PC-9 (cell line): ENCODE measurements around the gene RHOF. TPM values are rescaled to one million over a fixed set of nuclear protein-coding genes. Genes with fewer than 3 reads are reported as not detected.

ENCODE experiments used
- BruUV-seq: library from RNA; stranded (reverse); fragments of 400-500 nt; replicated peaks from 2 replicates; lab custom pipeline; 2021; lab: Mats Ljungman, UMichigan
- CTCF ChIA-PET: fragments of 300-600 bp; sonication (Branson Sonifier 250); formaldehyde crosslinking; loops from one replicate; lab custom pipeline; 2022; ENCODE audit warnings: antibody characterized with exemption; lab: Charles Lee
- POLR2A ChIA-PET: fragments of 300-600 bp; sonication (Branson Sonifier 250); formaldehyde crosslinking; loops from one replicate; lab custom pipeline; 2022; ENCODE audit warnings: antibody characterized with exemption; ENCODE audit not compliant: unreplicated experiment; lab: Charles Lee
- DNase-seq, 2 experiments: peaks; one replicate each; pipeline versions ENCODE4 v3.0.0 to v3.0.0-alpha.2; 2015 to 2022; ENCODE audit warnings: mixed read lengths in 1 of 2
- H2AFZ ChIP-seq: fragments of 200-600 bp; sonication (generic); 2 replicates; pipeline ENCODE4 v1.8.1; 2017; ENCODE audit warnings: antibody characterized with exemption
- H3F3A ChIP-seq: fragments of 200-600 bp; sonication (generic); 2 replicates; pipeline ENCODE4 v1.8.1; 2017; ENCODE audit warnings: antibody characterized with exemption, mild to moderate bottlenecking, low read depth; ENCODE audit not compliant: insufficient read depth
- H3K27ac ChIP-seq: fragments of 200-600 bp; sonication (generic); 2 replicates; pipeline ENCODE4 v1.6.1; 2016; ENCODE audit warnings: mixed run types
- H3K27me3 ChIP-seq: fragments of 200-600 bp; sonication (generic); 2 replicates; pipeline ENCODE4 v1.6.1; 2016; ENCODE audit warnings: low read depth, mixed run types; ENCODE audit not compliant: insufficient read depth
- H3K36me3 ChIP-seq: fragments of 200-600 bp; sonication (generic); 2 replicates; pipeline ENCODE4 v1.6.1; 2016; ENCODE audit warnings: low read depth, mixed run types
- H3K4me1 ChIP-seq: fragments of 200-600 bp; sonication (generic); replicated peaks from 2 replicates; pipeline ENCODE4 v1.6.1; 2016; ENCODE audit warnings: mixed run types; ENCODE audit not compliant: insufficient read depth
- H3K4me2 ChIP-seq: fragments of 200-600 bp; sonication (generic); 2 replicates; pipeline ENCODE4 v1.6.1; 2017; ENCODE audit warnings: mixed run types
- H3K4me3 ChIP-seq: fragments of 200-600 bp; sonication (generic); 2 replicates; pipeline ENCODE4 v1.6.1; 2016; ENCODE audit warnings: mixed run types
- H3K79me2 ChIP-seq: fragments of 200-600 bp; sonication (generic); 2 replicates; pipeline ENCODE4 v1.6.1; 2017; ENCODE audit warnings: low read depth, mixed run types
- H3K9me2 ChIP-seq: fragments of 200-600 bp; sonication (generic); 2 replicates; pipeline ENCODE4 v1.8.1; 2017; ENCODE audit warnings: mild to moderate bottlenecking; ENCODE audit not compliant: insufficient read depth
- H3K9me3 ChIP-seq: fragments of 200-600 bp; sonication (generic); 2 replicates; pipeline ENCODE4 v1.8.1; 2016; ENCODE audit warnings: low read depth; ENCODE audit not compliant: insufficient read depth
- H4K20me1 ChIP-seq: fragments of 200-600 bp; sonication (generic); 2 replicates; pipeline ENCODE4 v1.8.1; 2017; ENCODE audit not compliant: insufficient read depth
- CTCF ChIP-seq: fragments of 200-600 bp; sonication (generic); conservative IDR thresholded peaks from 2 replicates; pipeline ENCODE4 v1.6.1; 2017; ENCODE audit warnings: mixed run types, antibody characterized with exemption, mild to moderate bottlenecking, moderate library complexity
- EZH2 ChIP-seq: fragments of 200-600 bp; sonication (generic); IDR thresholded peaks from 2 replicates; pipeline ENCODE4 v1.8.0; 2017; ENCODE audit warnings: antibody characterized with exemption, low read depth
- intact Hi-C: fragments of 100-400 bp; cut with micrococcal nuclease; formaldehyde crosslinking; loops from one replicate; pipeline ENCODE4 v1.10.0; 2022; ENCODE audit not compliant: unreplicated experiment
- total RNA-seq: library from RNA; stranded (reverse); gene quantifications from 2 replicates; pipeline ENCODE4 v1.2.3, GENCODE V29; 2021

RHOF gene
- total RNA-seq, 1 experiment from 2014 or later = 179 TPM

GRCh38 chr12:121811434-121812319, 18.2 kb upstream of the RHOF start:
- Histone ChIP-seq H3K4me2 (peak overlapping the region; percentile 92), H3K36me3 (0 out of 2 replicates have a peak, but pooled peaks cover 7% of the 10 kb centered on the region), H3K27ac (0 out of 2 replicates have a peak overlapping the region, but pooled peaks have one; percentile 37), H3K79me2 (peaks cover 46% of the 10 kb centered on the region), H3K4me1 (peaks cover 16% of the 10 kb centered on the region), H3K27me3 (no peaks in the 10 kb centered on the region), H3K9me2 (no peaks in the 10 kb centered on the region), H4K20me1 (peaks cover 43% of the 10 kb centered on the region), H3K9me3 (no peaks in the 10 kb centered on the region), H2AFZ (no peak overlapping the region), H3K4me3 (peak overlapping the region; percentile 65), H3F3A (peaks cover 13% of the 10 kb centered on the region; the same call in 1 of the 2 replicates)
- peak; percentile 92 for TF ChIP-seq CTCF
- TF ChIP-seq EZH2 = no peak
- BruUV-seq = no TSS peak
- intact Hi-C loops = loop anchor here (1.0 kb wide), 2 partner anchors 17 to 77 kb away; partner anchors contain the start of gene PSMD9
- ChIA-PET POLR2A (interaction anchor here (0.6 kb wide), 2 partner anchors 9 to 1751 kb away, joined by 3 read pairs; no protein-coding TSS in a partner anchor), CTCF (interaction anchor here (0.6 to 2.3 kb wide), 5 partner anchors 9 to 100 kb away, joined by 4 to 48 read pairs (median 5); no protein-coding TSS in a partner anchor)
- DNase-seq = peak in 1 of 2 experiments; percentile 80

- Histone ChIP-seq H3K36me3 (0 out of 2 replicates have a peak, but pooled peaks cover 7% of the 10 kb centered on the region), H3K79me2 (peaks cover 53% of the 10 kb centered on the region), H3K4me1 (peaks cover 23% of the 10 kb centered on the region), H3F3A (peaks cover 13% of the 10 kb centered on the region; the same call in 1 of the 2 replicates), H3K27ac (no peak overlapping the region), H3K9me2 (no peaks in the 10 kb centered on the region), H3K9me3 (no peaks in the 10 kb centered on the region), H2AFZ (no peak overlapping the region), H4K20me1 (peaks cover 43% of the 10 kb centered on the region), H3K4me3 (peak overlapping the region; percentile 65; the same call in 1 of the 2 replicates), H3K4me2 (peak overlapping the region; percentile 92), H3K27me3 (no peaks in the 10 kb centered on the region)
- CTCF ChIA-PET = interaction anchor here (0.6 to 2.3 kb wide), 3 partner anchors 15 to 414 kb away, joined by 5 to 48 read pairs (median 10); no protein-coding TSS in a partner anchor
- intact Hi-C loops = no loop called here
- no TSS peak for BruUV-seq
- POLR2A ChIA-PET = interaction anchor here (0.7 kb wide), 1 partner anchor 30 kb away, joined by 3 read pairs; no protein-coding TSS in a partner anchor
- no peak for TF ChIP-seq CTCF
- no peak for TF ChIP-seq EZH2
- no peak for DNase-seq
Measured at GRCh38 chr12:121810833-121811433, 17.4 kb upstream of the RHOF start.
